GM12872 (cell line): ENCODE measurements around the gene RAF1.

ENCODE experiments used
- CTCF ChIP-seq: IDR thresholded peaks from 3 replicates; pipeline ENCODE4 v1.5.1; 2011; ENCODE audit warnings: low read depth, mild to moderate bottlenecking, low read length, moderate library complexity; ENCODE audit not compliant: insufficient read depth

The RAF1 gene

GRCh38 chr3:12644331-12644937, 19.5 kb downstream of the RAF1 start:
- TF ChIP-seq CTCF, result no peak

GRCh38 chr3:12643724-12644123, 20.2 kb downstream of the RAF1 start:
- TF ChIP-seq CTCF, result no peak

GRCh38 chr3:12643010-12643380, 20.9 kb downstream of the RAF1 start:
- TF ChIP-seq CTCF, result no peak

GRCh38 chr3:12638105-12638504, 25.8 kb downstream of the RAF1 start:
- TF ChIP-seq CTCF, result no peak

- TF ChIP-seq CTCF, result no peak
These were observed 30.8 kb downstream of the RAF1 start for GRCh38 chr3:12633108-12633507.

GRCh38 chr3:12632523-12632922, 31.4 kb downstream of the RAF1 start:
- no peak for TF ChIP-seq CTCF

- TF ChIP-seq CTCF, result no peak
These were observed 33.6 kb downstream of the RAF1 start for GRCh38 chr3:12630292-12630691.
